ENCODE data around the gene SLC25A20. TPM values are rescaled to one million over a fixed set of nuclear protein-coding genes. Genes with fewer than 3 reads are reported as not detected.

Gene SLC25A20
- total RNA-seq, 1 experiment from 2014 or later, result 17.7 TPM

- peak overlapping the region; percentile 74 for H3K4me3 ChIP-seq (ENCODE audit: low read length)
- DNase-seq (peak; percentile 32), ATAC-seq (no peak; the same call in none of the 2 replicates)
- ChIA-PET CTCF (no interaction called here), POLR2A (ENCODE audit: unreplicated experiment) (interaction anchor here (0.6 kb wide), 1 partner anchor 21 kb away, joined by 3 read pairs; the partner anchor contains the start of gene ARIH2)
- no peaks in the 10 kb centered on the region for H3K27me3 ChIP-seq (ENCODE audit: low read length)
- H3K79me2 ChIP-seq (ENCODE audit: low read length), result peaks cover 6% of the 10 kb centered on the region; the same call in 1 of the 2 replicates
- no peak for TF ChIP-seq CTCF (conservative IDR thresholded peaks at IDR 0.05; ENCODE audit: low read depth, low read length)
- TF ChIP-seq EZH2phosphoT487 (IDR thresholded peaks at IDR 0.05; ENCODE audit: borderline replicate concordance, low read length), result no peak
- TF ChIP-seq EZH2 (IDR thresholded peaks at IDR 0.05; ENCODE audit: low read length, unreplicated experiment), result no peak
- no peaks in the 10 kb centered on the region for H4K20me1 ChIP-seq (ENCODE audit: low read length)
- no peaks in the 10 kb centered on the region for H3K9me3 ChIP-seq (ENCODE audit: low read length)
- peak overlapping the region; percentile 87 for H3K4me2 ChIP-seq (ENCODE audit: low read length)
- intact Hi-C loops (cut with micrococcal nuclease), result loop anchor here (1.0 to 10.0 kb wide), 3 partner anchors 21 to 57 kb away; partner anchors contain the start of genes ARIH2 and PRKAR2A
- H3K9me2 ChIP-seq (replicated peaks; ENCODE audit: low read length), result no peaks in the 10 kb centered on the region
- no peaks in the 10 kb centered on the region for H3F3A ChIP-seq (ENCODE audit: low read length, unreplicated experiment)
- peak overlapping the region; percentile 93 for H2AFZ ChIP-seq (ENCODE audit: low read length)
- BruUV-seq (replicated peaks), result no TSS peak
- peaks cover 11% of the 10 kb centered on the region for H3K4me1 ChIP-seq (ENCODE audit: insufficient read depth, low read length)
- peak overlapping the region; percentile 48 for H3K9ac ChIP-seq (ENCODE audit: low read length)
- no peaks in the 10 kb centered on the region for H3K36me3 ChIP-seq (ENCODE audit: low read depth, low read length)
- no peak overlapping the region for H3K27ac ChIP-seq (ENCODE audit: low read length)
These were observed 964 bp downstream of the SLC25A20 start for GRCh38 chr3:48897460-48898376.

GRCh38 chr3:48896936-48897335 is 1.7 kb downstream of the SLC25A20 start:
- H3K9ac ChIP-seq (ENCODE audit: low read length), result no peak overlapping the region
- ATAC-seq (no peak), DNase-seq (no peak)
- H2AFZ ChIP-seq (ENCODE audit: low read length), result no peak overlapping the region
- no peak for TF ChIP-seq EZH2 (IDR thresholded peaks at IDR 0.05; ENCODE audit: low read length, unreplicated experiment)
- no peak for TF ChIP-seq EZH2phosphoT487 (IDR thresholded peaks at IDR 0.05; ENCODE audit: borderline replicate concordance, low read length)
- TF ChIP-seq CTCF (conservative IDR thresholded peaks at IDR 0.05; ENCODE audit: low read depth, low read length), result no peak
- no TSS peak for BruUV-seq (replicated peaks)
- H3K27ac ChIP-seq (ENCODE audit: low read length), result no peak overlapping the region
- H3K27me3 ChIP-seq (ENCODE audit: low read length), result no peaks in the 10 kb centered on the region
- no peaks in the 10 kb centered on the region for H3F3A ChIP-seq (ENCODE audit: low read length, unreplicated experiment)
- no peaks in the 10 kb centered on the region for H3K36me3 ChIP-seq (ENCODE audit: low read depth, low read length)
- POLR2A ChIA-PET (ENCODE audit: unreplicated experiment), result no interaction called here
- H3K4me2 ChIP-seq (ENCODE audit: low read length), result no peak overlapping the region
- intact Hi-C loops (cut with micrococcal nuclease), result loop anchor here (10.0 kb wide), 1 partner anchor 58 kb away; no protein-coding TSS in a partner anchor
- CTCF ChIA-PET, result no interaction called here
- H4K20me1 ChIP-seq (ENCODE audit: low read length), result no peaks in the 10 kb centered on the region
- H3K9me3 ChIP-seq (ENCODE audit: low read length), result no peaks in the 10 kb centered on the region
- no peaks in the 10 kb centered on the region for H3K9me2 ChIP-seq (replicated peaks; ENCODE audit: low read length)
- H3K4me1 ChIP-seq (ENCODE audit: insufficient read depth, low read length), result peaks cover 12% of the 10 kb centered on the region
- H3K79me2 ChIP-seq (ENCODE audit: low read length), result peaks cover 6% of the 10 kb centered on the region; the same call in 1 of the 2 replicates
- no peak overlapping the region for H3K4me3 ChIP-seq (ENCODE audit: low read length)

Measured in PC-3 (cell line).